GM12878 (cell line): ENCODE measurements around the gene SUPT6H. TPM values are rescaled to one million over a fixed set of nuclear protein-coding genes. Genes with fewer than 3 reads are reported as not detected.

Source experiments
- ATAC-seq: fragments of 200-7000 bp; cut with Tn5 transposase; 3 replicates; pipeline ENCODE4 v1.9.1; 2020; ENCODE audit warnings: mild to moderate bottlenecking, moderate library complexity
- BruUV-seq: library from RNA; stranded (reverse); fragments of 400-500 nt; replicated peaks from 2 replicates; lab custom pipeline; 2021; lab: Mats Ljungman, UMichigan
- CTCF ChIA-PET: fragments of 300-600 bp; sonication (Branson Sonifier 250); formaldehyde crosslinking; extraction: SDS; loops from one replicate; lab custom pipeline; 2021; ENCODE audit warnings: inconsistent platforms; lab: Yijun Ruan, JAX
- POLR2A ChIA-PET: fragments of 350-600 bp; formaldehyde crosslinking; extraction: SDS; loops from one replicate; lab custom pipeline; 2021; ENCODE audit warnings: inconsistent platforms; lab: Charles Lee
- RAD21 ChIA-PET: fragments of 300-600 bp; sonication (Branson Sonifier 250); formaldehyde crosslinking; loops from one replicate; lab custom pipeline; 2023; ENCODE audit warnings: antibody characterized with exemption; ENCODE audit not compliant: unreplicated experiment; lab: Charles Lee
- SMC1A ChIA-PET: fragments of 300-600 bp; sonication (Branson Sonifier 250); formaldehyde crosslinking; loops from one replicate; lab custom pipeline; 2023; ENCODE audit not compliant: unreplicated experiment, uncharacterized antibody; lab: Charles Lee
- DNase-seq: peaks from one replicate; pipeline ENCODE4 v3.0.0-alpha.2; 2011; ENCODE audit warnings: low read depth, low spot score
- FAIRE-seq: peaks from 3 replicates; lab custom pipeline; 2011; peaks lifted over from hg19 to GRCh38; lab: Jason Lieb, UNC
- H2AFZ ChIP-seq: 2 replicates; pipeline ENCODE4 v1.6.0; 2011; ENCODE audit warnings: low read depth, low read length, control low read depth; ENCODE audit not compliant: control insufficient read depth
- H3K27ac ChIP-seq: 2 replicates; pipeline ENCODE4 v1.5.1; 2011; ENCODE audit warnings: control low read depth; ENCODE audit not compliant: control insufficient read depth, insufficient read depth
- H3K27me3 ChIP-seq, 2 experiments: replicated peaks in 1 of 2; 2 replicates each; pipeline versions ENCODE4 v1.6.0 to v1.6.1; 2011; ENCODE audit warnings: low read length in 1 of 2; ENCODE audit not compliant: control insufficient read depth in 2 of 2, insufficient read depth in 2 of 2
- H3K36me3 ChIP-seq, 2 experiments: 2 replicates each; pipeline ENCODE4 v1.5.1; 2011; ENCODE audit warnings: low read length in 1 of 2; ENCODE audit not compliant: control insufficient read depth in 2 of 2, insufficient read depth in 2 of 2
- H3K4me1 ChIP-seq: 2 replicates; pipeline ENCODE4 v1.6.1; 2011; ENCODE audit warnings: mild to moderate bottlenecking, low read length, moderate library complexity, mixed read lengths; ENCODE audit not compliant: control insufficient read depth, insufficient read depth
- H3K4me2 ChIP-seq: 2 replicates; pipeline ENCODE4 v1.6.0; 2011; ENCODE audit warnings: control low read depth; ENCODE audit not compliant: control insufficient read depth, insufficient read depth
- H3K4me3 ChIP-seq: fragments of 200-600 bp; sonication (generic); 2 replicates; pipeline ENCODE4 v1.5.1; 2016
- H3K79me2 ChIP-seq: 2 replicates; pipeline ENCODE4 v1.6.0; 2011; ENCODE audit warnings: low read length; ENCODE audit not compliant: control insufficient read depth, insufficient read depth
- H3K9ac ChIP-seq: 2 replicates; pipeline ENCODE4 v1.8.0; 2011; ENCODE audit warnings: low read length, control low read depth, mixed read lengths; ENCODE audit not compliant: control insufficient read depth, insufficient read depth
- H3K9me3 ChIP-seq: replicated peaks from 3 replicates; pipeline ENCODE4 v1.5.1; 2011; ENCODE audit warnings: mild to moderate bottlenecking, low read length; ENCODE audit not compliant: control insufficient read depth, insufficient read depth
- H4K20me1 ChIP-seq: 2 replicates; pipeline ENCODE4 v1.6.0; 2011; ENCODE audit not compliant: control insufficient read depth, insufficient read depth
- EP300 ChIP-seq, 2 experiments: fragments of 150-350 bp in 1 of 2; IDR thresholded peaks; 2 replicates each; pipeline ENCODE4 v1.6.1; 2011 to 2012; ENCODE audit warnings: low read depth in 2 of 2, low read length in 2 of 2, borderline replicate concordance in 1 of 2, improper control_type of control experiment in 1 of 2, inconsistent platforms in 1 of 2; ENCODE audit not compliant: control insufficient read depth in 1 of 2
- POLR2A ChIP-seq: IDR thresholded peaks from 2 replicates; pipeline ENCODE4 v1.6.1; 2011; ENCODE audit warnings: low read depth, mild to moderate bottlenecking, low read length
- ZNF622 ChIP-seq: fragments of 450-650 bp; IDR thresholded peaks from 2 replicates; pipeline ENCODE4 v1.6.1; 2017; ENCODE audit warnings: mild to moderate bottlenecking, inconsistent platforms
- whole genome bisulfite sequencing: methylation state at CpG from one replicate; pipeline ENCODE4 v1.1.6; 2016; ENCODE audit warnings: low lambda C conversion rate; ENCODE audit not compliant: insufficient replicate concordance, insufficient coverage; ENCODE audit errors: missing lambda C conversion rate; 5-methylcytosine and 5-hydroxymethylcytosine counted together
- in situ Hi-C: fragments of 300-500 bp; cut with MboI; formaldehyde crosslinking; loops from 9 replicates; pipeline ENCODE4 v1.14.3; 2018; ENCODE audit warnings: mixed read lengths
- intact Hi-C: fragments of 100-400 bp; cut with micrococcal nuclease; formaldehyde crosslinking; loops from one replicate; pipeline ENCODE4 v1.14.2; 2022; ENCODE audit not compliant: unreplicated experiment
- polyA plus RNA-seq, 11 experiments: library from polyadenylated mRNA; depleted of rRNA in 4 of 11; unstranded in 6 of 11; stranded (reverse) in 5 of 11; fragments of >200 nt; fragmentation: Nextera tagmentation in 4 of 11; fragmentation: Illumina TruSeq in 1 of 11; extraction: Ambion mirVana in 4 of 11; extraction: Trizol in 1 of 11; gene quantifications; 1 replicate in 1 of 11; 2 replicates in 10 of 11; pipeline versions ENCODE4 v1.2.1 to v1.2.3, GENCODE V29; 2011 to 2016; ENCODE audit warnings: inconsistent platforms in 2 of 11, missing spikeins in 2 of 11, low read depth in 1 of 11
- total RNA-seq, 4 experiments: library from RNA; depleted of rRNA in 3 of 4; stranded (reverse); fragments of >200 nt in 3 of 4; fragmentation: Illumina TruSeq in 1 of 4; extraction: Trizol in 1 of 4; gene quantifications; 2 replicates each; pipeline versions ENCODE4 v1.2.1 to v1.2.3, GENCODE V29; 2013 to 2021
- TF ChIP-seq, protein P1 (sequence below): IDR thresholded peaks from 2 replicates; pipeline ENCODE4 v1.6.1; 2011; ENCODE audit warnings: borderline replicate concordance, low read depth, mild to moderate bottlenecking, moderate library complexity, low read length; ENCODE audit not compliant: insufficient read depth, poor library complexity, severe bottlenecking

SUPT6H gene
- total and polyA plus RNA-seq, 10 of the 15 experiments (the other 5 are each of a cell fraction or from before 2014, with no cell fraction given), result 1.7 to 58.8 (median 37.7) TPM

DNA sequence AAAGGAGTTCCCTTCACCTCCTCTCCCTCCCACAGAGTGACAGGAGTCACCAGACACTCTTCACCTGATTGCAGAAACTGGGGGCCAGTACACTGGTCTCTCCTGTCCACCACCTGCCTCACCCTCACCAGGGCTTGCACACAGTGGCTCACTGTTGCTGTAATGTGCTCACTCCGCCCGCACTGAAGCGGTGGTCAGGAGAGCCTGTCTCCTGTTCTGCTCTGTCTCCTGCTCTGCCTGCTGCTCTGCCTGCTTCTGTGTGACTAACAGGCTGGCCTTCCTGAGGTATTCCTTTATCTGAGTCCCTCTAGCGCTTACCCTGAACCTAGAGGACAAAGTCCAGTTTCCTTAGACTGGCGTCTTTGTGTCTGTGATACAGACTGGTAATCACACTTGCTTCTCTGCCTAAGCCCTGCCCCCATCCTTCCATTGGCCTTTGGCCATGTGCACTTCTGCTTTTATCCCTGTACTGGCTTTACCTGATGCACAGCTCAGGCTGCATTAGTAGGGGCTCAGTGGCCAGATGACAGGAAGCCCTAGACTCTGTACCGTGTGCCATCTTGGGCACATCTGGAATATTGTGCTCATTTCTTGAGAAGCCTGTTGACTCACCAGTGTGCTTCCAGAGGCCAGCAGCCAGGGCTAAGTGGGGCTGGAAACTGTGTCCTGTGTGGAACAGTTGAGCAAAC lies 36.4 kb downstream of the SUPT6H start:
- Histone ChIP-seq H3K9ac (no peak overlapping the region), H3K36me3 (peaks cover 33 to 62% of the 10 kb centered on the region in 2 experiments; a peak in 3 of 4 replicates), H3K79me2 (no peaks in the 10 kb centered on the region), H3K9me3 (no peaks in the 10 kb centered on the region), H3K27me3 (no peaks in the 10 kb centered on the region), H2AFZ (no peak overlapping the region), H3K4me2 (no peak overlapping the region), H3K4me1 (no peaks in the 10 kb centered on the region), H3K27ac (no peak overlapping the region), H4K20me1 (no peaks in the 10 kb centered on the region), H3K4me3 (no peak overlapping the region)
- CTCF ChIA-PET, result interaction anchor here (0.5 kb wide), 1 partner anchor 10 kb away, joined by 4 read pairs; no protein-coding TSS in a partner anchor
- ATAC-seq (no peak), FAIRE-seq (no peak), DNase-seq (no peak)
- in situ Hi-C loops (no loop called here), intact Hi-C loops (no loop called here)
- SMC1A ChIA-PET, result no interaction called here
- BruUV-seq, result no TSS peak
- POLR2A ChIA-PET, result no interaction called here
- 94% methylated on average over 6 of the region's 6 CpGs for WGBS
- no peak for TF ChIP-seq EP300 (IDR thresholded peaks at IDR 0.05; ENCODE audit: borderline replicate concordance in 1 of 2, control insufficient read depth in 1 of 2, low read depth in 2 of 2, low read length in 2 of 2)
- TF ChIP-seq, protein P1, sequence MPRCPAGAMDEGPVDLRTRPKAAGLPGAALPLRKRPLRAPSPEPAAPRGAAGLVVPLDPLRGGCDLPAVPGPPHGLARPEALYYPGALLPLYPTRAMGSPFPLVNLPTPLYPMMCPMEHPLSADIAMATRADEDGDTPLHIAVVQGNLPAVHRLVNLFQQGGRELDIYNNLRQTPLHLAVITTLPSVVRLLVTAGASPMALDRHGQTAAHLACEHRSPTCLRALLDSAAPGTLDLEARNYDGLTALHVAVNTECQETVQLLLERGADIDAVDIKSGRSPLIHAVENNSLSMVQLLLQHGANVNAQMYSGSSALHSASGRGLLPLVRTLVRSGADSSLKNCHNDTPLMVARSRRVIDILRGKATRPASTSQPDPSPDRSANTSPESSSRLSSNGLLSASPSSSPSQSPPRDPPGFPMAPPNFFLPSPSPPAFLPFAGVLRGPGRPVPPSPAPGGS, result peak; percentile 80
- RAD21 ChIA-PET, result no interaction called here

DNA sequence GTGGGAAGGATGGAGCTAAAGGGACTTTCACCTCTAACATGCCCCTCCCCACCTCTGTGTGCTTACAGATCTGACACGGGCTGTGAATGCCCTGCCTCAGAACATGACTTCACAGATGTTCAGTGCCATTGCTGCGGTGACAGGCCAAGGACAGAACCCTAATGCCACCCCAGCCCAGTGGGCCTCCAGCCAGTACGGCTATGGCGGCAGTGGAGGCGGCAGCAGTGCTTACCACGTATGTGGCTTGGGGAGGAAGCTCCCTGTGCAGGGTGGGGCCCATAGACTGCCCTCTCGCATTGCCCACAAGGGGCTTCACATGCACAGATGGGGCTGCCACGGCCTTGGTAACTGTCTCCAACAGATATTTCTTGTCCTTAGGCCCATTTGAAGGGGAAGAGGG lies 38.3 kb downstream of the SUPT6H start:
- FAIRE-seq, result no peak
- POLR2A ChIA-PET, result no interaction called here

More for the DNA sequence above, 38.3 kb downstream of the SUPT6H start:
- Histone ChIP-seq H3K36me3 (peaks cover 26 to 53% of the 10 kb centered on the region in 2 experiments; a peak in 3 of 4 replicates), H3K4me3 (no peak overlapping the region), H3K4me1 (no peaks in the 10 kb centered on the region), H3K4me2 (no peak overlapping the region), H4K20me1 (no peaks in the 10 kb centered on the region), H3K79me2 (no peaks in the 10 kb centered on the region), H2AFZ (no peak overlapping the region), H3K9ac (no peak overlapping the region), H3K27me3 (no peaks in the 10 kb centered on the region), H3K9me3 (no peaks in the 10 kb centered on the region), H3K27ac (no peak overlapping the region)
- BruUV-seq, result no TSS peak
- TF ChIP-seq POLR2A, result peak; percentile 46; the same call in 1 of the 2 replicates
- TF ChIP-seq ZNF622, result no peak
- WGBS, result 91% methylated on average over 8 of the region's 8 CpGs
- ChIA-PET CTCF (no interaction called here), RAD21 (no interaction called here), SMC1A (no interaction called here)
- ATAC-seq, result no peak
- in situ Hi-C loops (no loop called here), intact Hi-C loops (no loop called here)
- no peak for DNase-seq
